SU-DHL-6 (cell line): ENCODE measurements around the gene RGL1.

ENCODE experiments used
- H2AFZ ChIP-seq: fragments of 200-600 bp; sonication (generic); 2 replicates; pipeline ENCODE4 v1.6.1; 2014; ENCODE audit warnings: low read depth, mild to moderate bottlenecking, moderate library complexity, mixed read lengths, antibody characterized with exemption, low read length; ENCODE audit not compliant: severe bottlenecking
- H3F3A ChIP-seq: fragments of 200-600 bp; shearing (Covaris generic); 2 replicates; pipeline ENCODE4 v1.6.0; 2016; ENCODE audit warnings: antibody characterized with exemption, mild to moderate bottlenecking; ENCODE audit not compliant: insufficient read depth
- H3K27ac ChIP-seq: fragments of 200-600 bp; sonication (generic); 2 replicates; pipeline ENCODE4 v1.5.1; 2016; ENCODE audit warnings: low read depth, mild to moderate bottlenecking, low read length, moderate library complexity, mixed read lengths
- H3K27me3 ChIP-seq: fragments of 200-600 bp; sonication (generic), shearing (Covaris generic); 2 replicates; pipeline ENCODE4 v1.6.0; 2014; ENCODE audit warnings: mild to moderate bottlenecking, low read length
- H3K36me3 ChIP-seq: fragments of 200-600 bp; sonication (generic); 2 replicates; pipeline ENCODE4 v1.6.1; 2014; ENCODE audit warnings: mild to moderate bottlenecking, low read length, mixed read lengths
- H3K4me2 ChIP-seq: fragments of 300-600, 200-600 bp; shearing (Covaris generic), sonication (generic); 2 replicates; pipeline ENCODE4 v1.6.0; 2014; ENCODE audit warnings: low read length, low read depth, mild to moderate bottlenecking; ENCODE audit not compliant: poor library complexity, severe bottlenecking
- H3K4me3 ChIP-seq: fragments of 200-600 bp; sonication (generic); 2 replicates; pipeline ENCODE4 v1.5.1; 2014; ENCODE audit warnings: antibody characterized with exemption, low read length, mild to moderate bottlenecking, mixed read lengths; ENCODE audit not compliant: insufficient read depth, poor library complexity, severe bottlenecking
- H3K79me2 ChIP-seq: fragments of 200-600 bp; sonication (generic); 2 replicates; pipeline ENCODE4 v1.6.1; 2014; ENCODE audit warnings: mild to moderate bottlenecking, low read length, moderate library complexity; ENCODE audit not compliant: insufficient read depth
- H3K9ac ChIP-seq: fragments of 200-600 bp; sonication (generic); 2 replicates; pipeline ENCODE4 v1.7.0; 2014; ENCODE audit warnings: mild to moderate bottlenecking, low read length
- H3K9me2 ChIP-seq: fragments of 200-600 bp; sonication (generic); replicated peaks from 2 replicates; pipeline ENCODE4 v1.6.1; 2014; ENCODE audit warnings: low read length; ENCODE audit not compliant: insufficient read depth
- H3K9me3 ChIP-seq: fragments of 200-600 bp; sonication (generic); 2 replicates; pipeline ENCODE4 v1.6.1; 2014; ENCODE audit warnings: low read length, mixed read lengths; ENCODE audit not compliant: insufficient read depth
- H4K20me1 ChIP-seq: fragments of 200-600 bp; sonication (generic); 2 replicates; pipeline ENCODE4 v1.6.1; 2014; ENCODE audit warnings: low read depth, mild to moderate bottlenecking, antibody characterized with exemption, low read length, moderate library complexity, mixed read lengths
- CTCF ChIP-seq: fragments of 200-600 bp; sonication (generic); IDR thresholded peaks from one replicate; pipeline ENCODE4 v1.5.1; 2017; ENCODE audit warnings: antibody characterized with exemption, mild to moderate bottlenecking, low read length, moderate library complexity; ENCODE audit not compliant: insufficient read depth, poor library complexity, severe bottlenecking
- EZH2phosphoT487 ChIP-seq: fragments of 200-600 bp; sonication (generic), shearing (Covaris generic); conservative IDR thresholded peaks from 2 replicates; pipeline ENCODE4 v1.6.1; 2018; ENCODE audit warnings: mild to moderate bottlenecking, antibody characterized with exemption, low read length, moderate library complexity, mixed read lengths

Gene RGL1

GRCh38 chr1:183941001-183941400 lies 136.1 kb downstream of the RGL1 start:
- H3K36me3 ChIP-seq, result no peaks in the 10 kb centered on the region
- no peak overlapping the region for H3K27ac ChIP-seq
- no peaks in the 10 kb centered on the region for H3K27me3 ChIP-seq
- H3F3A ChIP-seq, result no peaks in the 10 kb centered on the region
- no peak overlapping the region for H3K4me2 ChIP-seq
- no peaks in the 10 kb centered on the region for H3K79me2 ChIP-seq
- TF ChIP-seq CTCF (no peak), EZH2phosphoT487 (no peak)
- no peaks in the 10 kb centered on the region for H3K9me3 ChIP-seq
- no peaks in the 10 kb centered on the region for H4K20me1 ChIP-seq
- no peak overlapping the region for H2AFZ ChIP-seq
- H3K4me3 ChIP-seq, result no peak overlapping the region
- H3K9ac ChIP-seq, result no peak overlapping the region
- H3K9me2 ChIP-seq, result no peaks in the 10 kb centered on the region

GRCh38 chr1:183942933-183943693 lies 138.2 kb downstream of the RGL1 start:
- Histone ChIP-seq H3F3A (no peaks in the 10 kb centered on the region), H3K4me2 (no peak overlapping the region), H3K79me2 (no peaks in the 10 kb centered on the region), H3K4me3 (no peak overlapping the region), H3K27me3 (no peaks in the 10 kb centered on the region), H4K20me1 (no peaks in the 10 kb centered on the region), H3K9me3 (no peaks in the 10 kb centered on the region), H3K9ac (no peak overlapping the region), H3K9me2 (no peaks in the 10 kb centered on the region), H3K27ac (no peak overlapping the region), H3K36me3 (no peaks in the 10 kb centered on the region), H2AFZ (no peak overlapping the region)
- no peak for TF ChIP-seq EZH2phosphoT487
- TF ChIP-seq CTCF, result no peak

GRCh38 chr1:183945428-183946319 lies 140.8 kb downstream of the RGL1 start:
- no peaks in the 10 kb centered on the region for H3K79me2 ChIP-seq
- TF ChIP-seq EZH2phosphoT487 (no peak), CTCF (no peak)
- no peaks in the 10 kb centered on the region for H4K20me1 ChIP-seq
- H3K27ac ChIP-seq, result no peak overlapping the region
- no peaks in the 10 kb centered on the region for H3K9me3 ChIP-seq
- H3K9me2 ChIP-seq, result no peaks in the 10 kb centered on the region
- no peaks in the 10 kb centered on the region for H3K36me3 ChIP-seq
- no peaks in the 10 kb centered on the region for H3K27me3 ChIP-seq
- no peak overlapping the region for H3K4me3 ChIP-seq
- H3F3A ChIP-seq, result no peaks in the 10 kb centered on the region
- no peak overlapping the region for H2AFZ ChIP-seq
- no peak overlapping the region for H3K4me2 ChIP-seq
- H3K9ac ChIP-seq, result no peak overlapping the region
